Measurements from ENCODE around the gene CYP27A1.

Gene CYP27A1

GRCh38 chr2:218776488-218776887 is 5.5 kb upstream of the CYP27A1 start:
- DNase-seq: no peak

- DNase-seq: no peak
These were observed 4.5 kb upstream of the CYP27A1 start for GRCh38 chr2:218777276-218777990.

- DNase-seq: no peak
These were observed 1.9 kb upstream of the CYP27A1 start for GRCh38 chr2:218780046-218780445.

GRCh38 chr2:218780851-218781690 is 876 bp upstream of the CYP27A1 start:
- DNase-seq: no peak

- DNase-seq: no peak
These were observed 539 bp downstream of the CYP27A1 start for GRCh38 chr2:218782528-218782844.

GRCh38 chr2:218783688-218784087 is 1.7 kb downstream of the CYP27A1 start:
- DNase-seq: no peak

- DNase-seq: no peak
These were observed 3.2 kb downstream of the CYP27A1 start for GRCh38 chr2:218785103-218785502.

- no peak for DNase-seq
These were observed 4.2 kb downstream of the CYP27A1 start for GRCh38 chr2:218786133-218786532.

GRCh38 chr2:218788529-218789255 is 6.7 kb downstream of the CYP27A1 start:
- no peak for DNase-seq

GRCh38 chr2:218792433-218792832 is 10.5 kb downstream of the CYP27A1 start:
- DNase-seq: no peak

- no peak for DNase-seq
These were observed 14.7 kb downstream of the CYP27A1 start for GRCh38 chr2:218796691-218797090.

- DNase-seq: no peak
These were observed 17.0 kb downstream of the CYP27A1 start for GRCh38 chr2:218798767-218799504.

GRCh38 chr2:218799990-218800389 is 18.0 kb downstream of the CYP27A1 start:
- DNase-seq: no peak

- no peak for DNase-seq
These were observed 20.5 kb downstream of the CYP27A1 start for GRCh38 chr2:218802386-218802994.

- DNase-seq: no peak
These were observed 22.9 kb downstream of the CYP27A1 start for GRCh38 chr2:218804817-218805216.

GRCh38 chr2:218805627-218806026 is 23.7 kb downstream of the CYP27A1 start:
- DNase-seq: no peak

GRCh38 chr2:218806346-218806978 is 24.5 kb downstream of the CYP27A1 start:
- no peak for DNase-seq

- no peak for DNase-seq
These were observed 25.7 kb downstream of the CYP27A1 start for GRCh38 chr2:218807626-218808025.

- DNase-seq: no peak
These were observed 27.6 kb downstream of the CYP27A1 start for GRCh38 chr2:218809515-218809914.

GRCh38 chr2:218810256-218810655 is 28.3 kb downstream of the CYP27A1 start:
- no peak for DNase-seq

GRCh38 chr2:218811382-218811781 is 29.4 kb downstream of the CYP27A1 start:
- no peak for DNase-seq

All from stimulated activated CD4-positive, alpha-beta T cell treated with anti-CD3 and anti-CD28 coated beads, Interleukin-15, amount 100 ng/mL, for 24 hours (primary cell).